Right lobe of liver (tissue), 4 donors: Measurements from ENCODE around the gene GATA2.

ENCODE experiments used
- POLR2A ChIP-seq: fragments of 450-650 bp; IDR thresholded peaks from one replicate; pipeline ENCODE4 v1.6.1; 2017; ENCODE audit warnings: antibody characterized with exemption, mild to moderate bottlenecking
- TF ChIP-seq, protein P1 (sequence below), 4 donors: fragments of 200-600 bp in 3 of 4; fragments of 450-650 bp in 1 of 4; IDR thresholded peaks; one replicate each; pipeline versions ENCODE4 v1.5.1 to v1.8.0; 2016 to 2022; ENCODE audit warnings: antibody characterized with exemption in 4 of 4, mild to moderate bottlenecking in 2 of 4
- donor health status: DM: no; HTN: no; CAD: no.
- donor health status: DM: no; HTN: no; CAD: no.
- donor health status: DM: no; HTN: yes; CAD: no.

DNA sequence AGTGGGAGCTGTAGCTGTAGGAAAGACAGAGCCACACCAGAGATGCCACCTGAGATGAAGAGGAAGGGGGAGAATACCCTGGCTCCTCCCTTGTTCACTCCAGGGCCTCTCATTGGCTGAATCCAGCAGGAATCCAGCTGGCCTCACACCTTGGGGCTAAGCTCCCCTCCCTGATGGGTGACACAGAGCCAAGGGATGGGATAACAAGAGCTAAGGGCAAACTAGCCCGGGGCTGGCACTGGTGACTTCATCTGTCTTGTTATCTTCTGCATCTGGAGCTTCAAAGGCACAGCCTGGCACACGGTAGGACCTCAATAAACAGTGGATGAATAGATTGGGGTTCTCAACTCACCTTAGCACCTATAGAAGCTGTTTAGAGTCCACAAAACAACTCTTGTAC lies 13.8 kb upstream of the GATA2 start:
- TF ChIP-seq, protein P1, sequence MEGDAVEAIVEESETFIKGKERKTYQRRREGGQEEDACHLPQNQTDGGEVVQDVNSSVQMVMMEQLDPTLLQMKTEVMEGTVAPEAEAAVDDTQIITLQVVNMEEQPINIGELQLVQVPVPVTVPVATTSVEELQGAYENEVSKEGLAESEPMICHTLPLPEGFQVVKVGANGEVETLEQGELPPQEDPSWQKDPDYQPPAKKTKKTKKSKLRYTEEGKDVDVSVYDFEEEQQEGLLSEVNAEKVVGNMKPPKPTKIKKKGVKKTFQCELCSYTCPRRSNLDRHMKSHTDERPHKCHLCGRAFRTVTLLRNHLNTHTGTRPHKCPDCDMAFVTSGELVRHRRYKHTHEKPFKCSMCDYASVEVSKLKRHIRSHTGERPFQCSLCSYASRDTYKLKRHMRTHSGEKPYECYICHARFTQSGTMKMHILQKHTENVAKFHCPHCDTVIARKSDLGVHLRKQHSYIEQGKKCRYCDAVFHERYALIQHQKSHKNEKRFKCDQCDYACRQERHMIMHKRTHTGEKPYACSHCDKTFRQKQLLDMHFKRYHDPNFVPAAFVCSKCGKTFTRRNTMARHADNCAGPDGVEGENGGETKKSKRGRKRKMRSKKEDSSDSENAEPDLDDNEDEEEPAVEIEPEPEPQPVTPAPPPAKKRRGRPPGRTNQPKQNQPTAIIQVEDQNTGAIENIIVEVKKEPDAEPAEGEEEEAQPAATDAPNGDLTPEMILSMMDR (IDR thresholded peaks at IDR 0.05): no peak
- TF ChIP-seq POLR2A: no peak
